NCI-H1436 (cell line): Measurements from ENCODE around the gene GPX5.
"Not testable (repeated sequence)": the region's sequence is repeated elsewhere in the genome, so short reads cannot be mapped to it uniquely, and the experiment has no call there.

ENCODE experiments used
- DNase-seq: peaks from one replicate; lab custom pipeline; 2025; lab: John Stamatoyannopoulos, UW

Gene GPX5, protein sequence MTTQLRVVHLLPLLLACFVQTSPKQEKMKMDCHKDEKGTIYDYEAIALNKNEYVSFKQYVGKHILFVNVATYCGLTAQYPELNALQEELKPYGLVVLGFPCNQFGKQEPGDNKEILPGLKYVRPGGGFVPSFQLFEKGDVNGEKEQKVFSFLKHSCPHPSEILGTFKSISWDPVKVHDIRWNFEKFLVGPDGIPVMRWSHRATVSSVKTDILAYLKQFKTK

DNA sequence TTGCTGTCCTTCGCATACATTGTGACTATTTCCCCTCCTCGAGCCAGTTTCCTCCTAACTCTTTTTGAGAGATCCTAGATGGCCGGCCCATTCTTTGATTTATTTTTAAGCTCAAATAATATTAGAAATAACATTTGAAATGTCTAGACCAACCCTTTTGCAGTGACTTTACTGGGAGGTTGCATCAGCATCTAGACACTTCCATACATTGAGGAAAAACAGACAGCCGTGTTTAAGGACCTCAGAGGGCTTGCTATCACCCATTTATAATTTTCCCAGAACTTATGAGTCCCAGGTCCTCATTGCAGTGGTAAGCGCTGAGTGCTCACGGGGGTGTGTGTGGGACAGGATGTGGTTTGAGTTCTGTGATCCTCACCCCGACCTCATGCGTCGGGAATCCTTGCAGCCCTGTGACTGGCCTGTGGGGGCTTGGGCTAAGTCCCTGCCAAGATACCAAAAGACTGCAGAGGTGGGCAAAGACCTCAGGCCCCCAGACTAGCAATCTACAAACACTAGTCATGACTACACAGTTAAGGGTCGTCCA, at the start of gene GPX5:
TSS of gene GPX5 (plus strand) at position 386 of the 544 bp plus-strand sequence. CDS start at position 519, 133 bp downstream.
- DNase-seq: no peak

DNA sequence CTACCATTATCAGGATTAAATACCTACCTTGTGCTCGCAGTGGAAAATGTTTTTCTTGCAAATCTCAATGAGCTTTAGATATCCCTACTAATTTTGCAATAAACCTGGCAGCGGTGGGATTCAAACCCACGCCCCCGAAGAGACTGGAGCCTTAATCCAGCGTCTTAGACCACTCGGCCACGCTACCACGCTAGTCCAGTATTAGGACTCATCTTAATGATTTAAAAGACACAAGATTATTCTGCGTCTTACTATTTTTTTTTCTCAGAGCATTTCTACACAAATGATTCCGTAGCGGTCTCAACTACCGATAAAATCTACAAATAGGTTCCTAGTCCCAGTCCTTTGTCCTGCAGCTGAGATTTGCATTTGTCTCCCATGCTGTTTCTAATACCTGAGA, 47.2 kb upstream of the GPX5 start:
- DNase-seq: no peak

DNA sequence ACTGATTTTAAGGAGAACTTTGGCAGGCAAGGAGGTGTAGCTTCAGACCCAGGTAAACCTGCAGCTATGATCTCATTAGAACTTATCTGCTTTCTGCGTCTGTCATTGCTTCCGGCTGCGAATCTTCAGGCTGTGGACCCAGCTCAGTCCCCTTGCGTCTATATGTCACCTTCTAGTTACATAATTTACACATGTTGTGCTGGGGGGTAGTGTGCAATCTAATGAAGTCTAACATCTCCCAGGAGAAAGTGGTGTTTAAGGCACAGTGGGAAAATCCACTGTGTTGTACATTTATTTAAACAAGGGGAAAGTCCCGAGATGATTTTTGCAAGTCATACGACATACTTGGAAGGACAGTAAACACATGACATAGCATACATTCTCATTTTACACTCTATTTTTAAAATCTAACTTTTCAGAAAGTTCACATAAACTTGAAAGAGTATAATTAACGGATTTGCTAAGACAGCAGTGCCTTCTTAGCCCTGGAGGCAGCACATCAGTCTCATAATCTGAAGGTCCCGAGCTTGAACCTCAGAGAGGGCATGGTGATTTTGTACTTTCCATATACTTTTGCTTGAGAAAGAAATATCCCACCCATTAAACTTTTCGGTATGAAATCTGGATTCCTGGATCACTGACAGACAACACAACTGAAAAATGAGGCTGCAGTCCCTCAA, 45.3 kb upstream of the GPX5 start:
- DNase-seq: no peak

DNA sequence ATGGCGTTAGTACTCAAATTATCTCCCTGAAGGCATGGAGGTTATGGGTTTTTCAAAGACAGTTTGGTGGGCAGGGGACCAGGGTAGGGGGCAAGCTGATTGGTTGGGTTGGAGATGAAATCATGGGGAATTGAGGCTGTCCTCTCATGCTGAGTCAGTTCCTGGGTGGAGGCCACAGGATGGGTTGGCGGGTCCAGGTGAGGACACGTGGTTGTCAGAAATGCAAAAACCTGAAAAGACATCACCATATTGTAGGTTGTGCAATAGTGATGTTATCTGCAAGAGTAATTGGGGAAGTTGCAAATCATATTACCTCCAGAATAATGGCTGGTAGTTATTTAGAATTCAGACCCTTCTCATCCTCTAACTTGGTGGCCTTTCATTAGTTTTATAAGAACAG, 40.2 kb upstream of the GPX5 start:
- no peak for DNase-seq

DNA sequence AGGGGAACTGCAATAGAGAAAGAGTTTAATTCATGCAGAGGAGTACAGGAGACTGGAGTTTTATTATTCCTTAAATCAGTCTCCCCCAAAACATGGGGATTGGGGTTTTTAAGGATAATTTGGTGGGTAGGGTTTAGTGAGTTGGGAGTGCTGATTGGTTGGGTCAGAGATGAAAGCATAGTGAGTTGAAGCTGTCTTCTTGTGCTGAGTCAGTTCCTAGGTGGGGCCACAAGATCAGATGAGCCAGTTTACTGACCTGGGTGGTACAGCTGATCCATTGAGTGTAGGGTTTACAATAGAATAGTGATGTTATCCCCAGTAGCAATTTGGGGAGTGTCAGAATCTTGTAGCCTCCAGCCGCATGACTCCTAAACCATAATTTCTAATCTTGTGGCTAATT, 39.1 kb upstream of the GPX5 start:
- no peak for DNase-seq

DNA sequence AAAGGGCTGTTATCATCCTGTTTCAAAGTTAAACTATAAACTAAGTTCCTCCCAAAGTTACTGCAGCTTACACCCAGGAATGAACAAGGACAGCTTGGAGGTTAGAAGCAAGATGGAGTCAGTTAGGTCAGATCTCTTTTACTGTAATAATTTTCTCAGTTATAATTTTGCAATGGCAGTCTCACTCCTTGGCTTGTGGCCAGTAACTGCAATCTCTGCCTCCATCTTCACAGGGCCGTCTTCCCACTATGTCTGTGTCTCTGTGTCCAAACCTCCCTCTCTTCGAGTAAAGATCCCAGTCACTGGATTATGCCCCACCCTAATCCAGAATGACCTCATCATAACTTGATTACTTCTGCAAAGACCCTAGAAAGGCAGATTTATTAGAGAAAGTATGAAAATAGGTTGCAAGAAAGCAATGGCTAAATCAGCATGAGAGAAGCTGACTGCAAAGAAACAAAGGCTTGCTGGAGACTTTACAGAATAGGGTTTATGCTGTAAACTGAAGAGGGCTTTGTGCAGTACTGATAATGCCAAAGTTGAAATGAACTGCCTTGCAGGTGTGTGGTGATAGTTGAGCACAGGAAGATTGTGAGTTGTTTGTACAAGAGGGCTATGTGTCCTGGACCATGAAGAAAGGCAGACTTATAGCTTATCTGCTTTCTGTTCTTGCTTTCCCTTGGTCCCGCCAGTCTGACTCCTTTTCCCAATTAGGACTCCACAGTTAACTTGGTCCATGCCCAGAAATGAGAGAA, 38.5 kb upstream of the GPX5 start:
- DNase-seq: no peak

DNA sequence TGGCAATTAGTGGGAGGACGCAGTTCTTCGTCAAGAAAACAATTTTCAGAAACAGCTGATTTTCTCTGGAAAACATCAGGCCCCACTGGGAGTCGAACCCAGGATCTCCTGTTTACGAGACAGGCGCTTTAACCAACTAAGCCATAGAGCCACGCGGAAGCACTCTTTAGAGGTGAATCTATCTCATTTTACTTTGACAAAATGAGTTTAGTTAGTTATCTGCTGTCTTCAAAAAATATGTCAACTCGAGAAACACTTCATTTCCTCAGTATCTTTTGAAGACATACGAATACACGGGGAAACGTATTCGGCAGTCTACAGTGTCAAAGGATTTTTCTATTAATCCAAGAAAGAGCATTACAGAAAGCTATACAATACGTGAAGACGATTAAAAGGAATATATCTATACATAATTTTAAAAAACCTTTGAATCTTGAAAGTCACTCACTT, 36.7 kb upstream of the GPX5 start:
- DNase-seq: no peak

DNA sequence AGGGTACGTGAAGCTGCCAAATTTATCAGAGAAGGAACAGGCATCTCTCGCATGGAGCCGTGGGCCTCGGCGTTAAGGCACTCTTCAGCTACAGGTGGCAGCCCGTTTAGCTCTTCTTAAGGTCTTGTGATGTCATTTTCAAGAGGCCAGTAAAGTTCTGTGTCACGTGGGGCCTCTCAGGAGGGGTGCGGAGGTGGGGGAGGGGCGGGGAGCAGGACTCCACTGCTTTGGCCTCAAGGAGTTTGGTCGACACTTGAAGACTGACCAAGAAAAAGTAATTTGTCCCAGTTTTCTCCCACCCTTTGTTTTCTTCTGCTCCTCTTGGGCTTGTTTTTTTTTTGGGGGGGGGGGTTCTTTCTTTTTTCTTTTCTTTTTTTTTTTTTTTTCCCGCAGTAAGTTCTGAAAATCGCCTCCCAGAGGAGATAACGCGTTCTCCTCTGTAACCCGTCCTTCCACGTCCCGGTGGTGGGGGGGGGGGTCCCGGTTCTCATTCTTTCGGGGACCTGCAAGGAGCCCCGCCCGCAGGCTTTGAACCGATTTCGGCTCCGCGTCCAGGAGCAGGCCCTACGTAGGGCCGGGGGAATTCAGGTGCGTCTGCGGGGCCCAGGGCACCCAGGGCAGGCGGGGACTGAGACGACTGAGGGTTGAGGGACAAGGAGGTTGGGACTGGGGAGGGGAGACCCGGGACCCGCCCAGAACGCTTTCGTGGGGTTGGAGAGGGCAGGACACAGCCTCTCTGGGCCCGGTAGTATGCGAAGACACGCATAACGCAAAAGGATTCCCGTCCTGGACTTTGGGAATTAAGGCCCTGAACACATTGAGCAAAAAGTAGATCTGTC, 36.1 kb upstream of the GPX5 start:
- no peak for DNase-seq

DNA sequence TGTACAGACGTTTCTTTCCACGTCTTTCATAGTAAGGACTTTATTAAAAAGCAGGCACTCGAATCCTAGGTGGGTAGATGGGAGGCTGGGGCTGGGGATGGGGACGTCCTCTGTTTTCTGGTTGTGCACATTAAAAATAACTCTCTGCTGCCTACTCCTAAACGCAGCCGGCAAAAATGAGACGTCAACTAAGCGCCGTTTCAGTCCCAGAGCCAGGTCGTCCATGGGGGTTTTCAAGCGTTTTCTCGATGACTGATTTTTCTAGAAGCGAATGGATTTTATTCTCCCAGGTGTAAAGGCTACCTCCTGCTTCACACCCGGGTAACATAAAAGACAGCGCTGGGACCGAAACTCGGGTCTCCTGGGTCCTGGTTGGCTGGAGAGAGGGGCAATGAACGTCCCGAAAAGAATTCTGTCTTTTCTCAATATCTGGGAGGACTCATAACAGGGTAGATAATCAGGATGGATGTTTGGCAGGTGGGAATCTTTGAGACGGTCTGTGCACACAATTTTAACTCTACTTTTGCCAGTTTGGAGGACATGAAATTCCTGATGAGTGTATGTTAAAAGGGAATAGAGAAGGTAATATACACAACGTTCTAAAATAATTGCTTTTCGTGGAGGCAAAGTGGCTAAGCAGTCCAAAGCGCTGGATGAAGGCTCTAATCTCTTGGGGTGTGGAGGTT, 35.3 kb upstream of the GPX5 start:
- no peak for DNase-seq

DNA sequence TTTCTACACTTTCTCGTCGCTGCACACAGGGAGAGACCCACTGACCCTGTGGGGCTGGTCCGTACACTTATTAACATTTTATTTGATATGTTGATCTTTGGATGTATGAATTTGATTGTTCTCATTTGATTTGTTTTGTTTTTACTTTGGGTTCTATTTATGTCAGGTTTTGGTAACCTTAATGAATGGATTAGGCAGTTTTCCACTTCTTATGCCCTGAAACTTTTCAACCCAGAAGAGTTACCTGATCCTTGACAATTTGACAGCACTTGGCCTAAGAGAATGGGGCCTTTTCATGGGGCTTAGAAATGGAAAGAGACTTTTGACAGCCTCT, 33.7 kb upstream of the GPX5 start:
- no peak for DNase-seq

DNA sequence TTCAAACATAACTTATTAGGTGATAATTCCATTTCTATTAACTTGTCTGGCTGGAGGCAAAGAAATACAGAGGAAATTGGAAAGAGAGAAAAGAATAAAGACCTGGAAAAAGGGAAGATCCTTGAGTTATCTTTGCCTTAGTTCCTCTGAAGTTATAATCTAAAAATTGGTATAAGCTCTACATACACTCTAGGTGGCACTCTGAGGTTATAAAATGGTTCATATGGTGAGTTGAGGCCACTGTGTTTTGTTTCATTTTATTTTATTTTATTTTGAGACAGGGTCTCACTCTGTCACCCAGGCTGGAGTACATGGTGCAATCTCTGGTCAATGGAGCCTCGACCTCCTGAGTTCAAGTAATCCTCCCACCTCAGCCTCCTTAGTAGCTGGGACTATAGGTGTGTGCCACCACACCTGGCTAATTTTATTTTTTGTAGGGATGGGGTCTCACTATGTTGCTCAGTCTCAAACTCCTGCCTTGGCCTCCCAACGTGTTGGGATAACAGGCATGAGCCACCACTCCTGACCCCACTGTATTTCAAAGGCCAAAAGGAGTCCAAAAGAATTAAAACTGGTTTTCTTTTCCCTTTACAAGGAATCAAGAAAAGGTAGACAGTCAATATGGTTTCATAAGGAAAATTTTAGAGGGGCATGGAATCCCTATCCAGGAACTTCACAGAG, 29.4 kb upstream of the GPX5 start:
- no peak for DNase-seq

DNA sequence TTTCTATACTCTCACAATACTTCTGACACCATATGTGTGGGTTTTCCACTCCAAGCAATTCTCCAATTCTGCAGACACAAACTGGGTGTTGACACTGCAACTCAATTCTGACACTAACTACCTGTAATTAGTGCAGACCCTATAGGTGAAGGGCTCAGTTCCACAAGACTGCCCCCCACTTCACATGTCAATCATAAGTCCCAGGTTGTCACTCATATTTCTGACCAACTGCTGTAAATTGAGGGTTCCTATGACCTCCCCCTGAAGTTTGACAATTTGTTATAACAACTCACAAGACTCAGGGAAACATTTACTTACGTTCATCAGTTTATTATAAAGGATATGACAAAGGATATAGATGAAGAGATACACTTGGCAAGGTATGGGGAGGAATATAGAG, 28.4 kb upstream of the GPX5 start:
- no peak for DNase-seq

DNA sequence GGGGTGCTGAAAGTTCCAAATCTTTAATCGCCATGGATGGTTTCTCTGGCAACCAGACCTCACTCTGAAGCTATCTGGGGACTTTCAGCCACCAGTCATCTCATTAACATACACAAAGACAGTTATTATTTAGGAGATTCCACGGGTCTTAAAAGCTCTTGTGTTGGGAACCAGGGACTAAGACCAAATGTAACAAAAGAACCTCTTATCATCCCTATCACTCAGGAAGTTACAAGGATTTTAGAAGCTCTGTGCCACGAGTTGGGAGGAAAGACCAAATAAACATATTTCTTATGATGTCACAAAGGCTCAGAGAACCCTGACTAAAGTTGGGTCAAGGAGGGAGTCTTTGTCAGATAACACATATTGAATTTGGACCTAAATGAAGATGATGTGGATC, 27.8 kb upstream of the GPX5 start:
- no peak for DNase-seq

DNA sequence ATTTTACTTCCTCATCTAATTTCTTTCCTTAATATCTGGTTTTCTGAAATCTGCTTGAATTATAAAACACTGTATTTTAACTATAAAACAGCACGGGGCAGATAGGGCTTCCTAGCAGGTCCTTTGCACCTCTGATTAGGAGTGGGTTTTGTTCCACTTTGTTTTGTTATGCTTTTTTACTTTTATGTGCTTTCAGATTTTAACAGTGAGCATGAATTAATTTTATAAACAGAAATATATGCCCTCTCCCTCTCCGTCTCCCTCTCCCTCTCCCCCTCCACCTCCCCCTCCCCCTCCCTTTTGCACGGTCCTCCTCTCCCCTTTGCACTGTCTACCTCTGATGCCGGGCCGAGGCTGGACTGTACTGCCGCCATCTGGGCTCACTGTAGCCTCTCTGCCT, 24.4 kb upstream of the GPX5 start:
- no peak for DNase-seq

DNA sequence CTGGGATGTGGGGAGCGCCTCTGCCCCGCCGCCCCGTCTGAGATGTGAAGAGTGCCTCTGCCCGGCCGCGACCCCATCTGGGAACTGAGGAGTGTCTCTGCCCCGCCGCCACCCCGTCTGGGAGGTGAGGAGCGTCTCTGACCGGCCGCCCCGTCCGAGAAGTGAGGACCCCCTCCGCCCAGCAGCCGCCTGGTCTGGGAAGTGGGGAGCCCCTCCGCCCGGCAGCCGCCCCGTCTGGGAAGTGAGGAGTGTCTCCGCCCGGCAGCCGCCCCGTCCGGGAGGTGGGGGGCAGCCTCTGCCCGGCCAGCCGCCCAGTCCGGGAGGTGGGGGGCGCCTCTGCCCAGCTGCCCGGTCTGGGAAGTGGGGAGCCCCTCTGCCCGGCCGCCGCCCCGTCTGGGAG, 23.5 kb upstream of the GPX5 start:
- DNase-seq: not testable (repeated sequence)

DNA sequence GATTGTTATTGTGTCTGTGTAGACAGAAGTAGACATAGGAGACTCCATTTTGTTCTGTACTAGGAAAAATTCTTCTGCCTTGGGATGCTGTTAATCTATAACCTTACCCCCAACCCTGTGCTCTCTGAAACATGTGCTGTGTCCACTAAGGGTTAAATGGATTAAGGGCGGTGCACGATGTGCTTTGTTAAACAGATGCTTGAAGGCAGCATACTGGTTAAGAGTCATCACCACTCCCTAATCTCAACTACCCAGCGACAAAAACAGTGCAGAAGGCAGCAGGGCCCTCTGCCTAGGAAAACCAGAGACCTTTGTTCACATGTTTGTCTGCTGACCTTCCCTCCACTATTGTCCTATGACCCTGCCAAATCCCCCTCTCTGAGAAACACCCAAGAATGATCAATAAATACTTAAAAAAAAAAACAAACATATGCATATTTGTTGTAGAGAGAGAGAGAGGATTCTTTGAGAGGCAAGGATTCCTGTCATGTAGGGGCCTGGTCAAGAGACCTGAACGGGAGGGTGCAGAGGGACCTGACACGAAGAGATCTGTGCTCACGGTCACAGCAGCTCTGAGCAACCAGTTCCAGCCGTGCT, 22.9 kb upstream of the GPX5 start:
- not testable (repeated sequence) for DNase-seq

DNA sequence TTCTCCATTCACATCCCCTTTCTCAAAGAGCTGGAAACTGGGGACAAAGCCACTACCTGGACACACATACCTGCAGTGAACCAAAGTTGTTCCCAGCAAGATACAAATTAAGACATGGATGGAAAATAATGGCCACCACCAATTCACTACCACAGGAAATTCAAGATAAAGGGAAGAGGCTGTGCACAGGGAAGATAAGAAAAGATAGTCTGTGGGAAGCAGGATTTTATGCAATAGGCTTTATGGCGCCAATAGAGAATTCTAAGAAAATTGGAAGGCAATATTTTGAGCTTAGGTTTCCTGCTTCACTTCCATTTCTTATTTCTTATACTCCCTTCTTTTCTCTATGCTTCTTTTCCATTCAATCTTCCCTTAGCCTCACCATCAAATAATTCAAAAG, 19.9 kb upstream of the GPX5 start:
- no peak for DNase-seq

DNA sequence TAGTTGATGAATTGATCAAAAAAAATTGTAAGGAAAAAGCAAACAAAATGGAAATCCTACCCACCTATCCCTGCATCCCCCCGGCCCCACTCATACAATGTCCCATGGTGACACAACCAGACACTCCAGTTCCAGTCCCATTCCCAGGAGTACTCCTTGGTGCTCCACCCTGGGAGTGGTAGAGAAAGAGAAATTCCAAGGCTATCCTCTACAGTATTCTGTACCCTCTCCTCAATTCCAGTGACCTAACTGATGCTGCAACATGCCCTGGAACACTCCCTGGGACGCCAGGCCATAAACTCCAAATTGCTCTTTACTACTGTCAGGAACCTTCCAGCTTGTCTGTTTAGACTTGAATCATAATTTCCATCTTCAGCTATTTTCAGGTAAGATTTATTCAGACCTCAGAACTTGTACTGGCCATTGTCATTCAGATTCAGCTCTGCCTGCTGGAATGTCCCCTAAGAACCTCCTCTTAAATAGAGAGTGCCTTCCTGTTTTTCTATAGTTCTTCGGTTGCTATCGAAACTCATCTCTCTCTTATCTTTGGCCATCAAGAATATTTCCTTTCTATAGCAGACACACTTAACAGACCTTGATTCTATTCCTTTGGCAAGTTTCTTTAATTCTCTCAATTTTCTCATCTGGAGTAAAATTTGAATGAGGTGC, 18.7 kb upstream of the GPX5 start:
- no peak for DNase-seq

DNA sequence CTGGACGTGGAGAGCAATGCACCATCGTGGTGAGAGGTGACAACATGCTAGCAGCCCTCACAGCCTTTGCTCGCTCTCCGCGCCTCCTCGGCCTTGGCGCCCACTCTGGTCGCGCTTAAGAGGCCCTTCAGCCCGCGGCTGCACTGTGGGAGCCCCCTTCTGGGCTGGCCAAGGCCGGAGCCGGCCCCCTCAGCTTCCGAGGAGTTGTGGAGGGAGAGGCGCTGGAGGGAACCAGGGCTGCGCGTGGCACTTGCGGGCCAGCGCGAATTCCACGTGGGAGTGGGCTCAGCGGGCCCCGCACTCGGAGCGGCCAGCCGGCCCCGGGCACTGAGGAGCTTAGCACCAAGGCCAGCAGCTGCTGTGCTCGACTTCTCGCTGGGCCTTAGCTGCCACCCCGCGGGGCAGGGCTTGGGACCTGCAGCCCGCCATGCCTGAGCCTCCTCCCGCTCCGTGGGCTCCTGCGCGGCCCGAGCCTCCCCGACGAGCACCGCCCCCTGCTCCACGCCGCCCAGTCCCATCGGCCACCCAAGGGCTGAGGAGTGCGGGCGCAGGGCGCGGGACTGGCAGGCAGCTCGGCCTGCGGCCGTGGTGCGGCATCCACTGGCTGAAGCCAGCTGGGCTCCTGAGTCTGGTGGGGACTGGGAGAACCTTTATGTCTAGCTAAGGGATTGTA, 13.9 kb upstream of the GPX5 start:
- DNase-seq: no peak
